ENCODE results near the gene PRKCQ. TPM values are rescaled to one million over a fixed set of nuclear protein-coding genes. Genes with fewer than 3 reads are reported as not detected.

Gene PRKCQ
- total and polyA plus RNA-seq, 2 of the 4 experiments (the other 2 are of a cell fraction) = under 0.01 to 0.03 TPM

DNA sequence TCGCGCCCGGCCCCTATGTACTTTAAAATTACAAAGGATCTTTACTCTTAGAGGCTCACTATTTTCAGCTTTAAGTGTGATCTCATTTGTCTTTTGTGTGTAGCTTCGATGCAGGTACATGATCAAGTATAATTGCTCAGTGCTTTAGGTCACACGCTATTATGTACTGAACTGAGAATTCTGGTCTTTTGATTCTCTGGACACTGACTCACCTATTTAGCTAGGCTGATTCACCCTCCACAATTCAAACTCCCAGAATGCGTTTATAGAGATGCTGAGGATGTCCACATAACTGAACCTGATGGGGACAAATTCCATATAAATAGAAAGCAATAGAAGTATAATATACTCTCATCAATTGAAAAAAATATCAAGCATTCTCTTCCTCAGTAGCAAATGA is 57.8 kb downstream of the PRKCQ start:
- no peak overlapping the region for H3K56ac ChIP-seq (ENCODE audit: extremely low read depth, insufficient read depth, low read length)
- POLR2A ChIA-PET (ENCODE audit: unreplicated experiment) = no interaction called here
- no peak overlapping the region for H2BK5ac ChIP-seq (ENCODE audit: low read depth, low read length, poor library complexity, severe bottlenecking)
- no peak overlapping the region for H2AFZ ChIP-seq (replicated peaks; ENCODE audit: low read length, poor library complexity)
- H3K23ac ChIP-seq (ENCODE audit: low read depth, low read length) = no peak overlapping the region
- H2AK9ac ChIP-seq (replicated peaks; ENCODE audit: low read depth, low read length, poor library complexity) = no peak overlapping the region
- H3K27ac ChIP-seq (ENCODE audit: insufficient read depth, low read length) = no peak overlapping the region
- no peaks in the 10 kb centered on the region for H3K79me1 ChIP-seq (ENCODE audit: low read depth in 1 of 2, low read length in 2 of 2)
- in situ Hi-C loops (cut with MboI; ENCODE audit: low sequenced_read_pairs) = no loop called here
- H3K18ac ChIP-seq (ENCODE audit: low read depth, low read length) = no peak overlapping the region
- no peak overlapping the region for H3K4ac ChIP-seq (ENCODE audit: low read depth, low read length)
- CTCF ChIA-PET = interaction anchor here (0.6 kb wide), 1 partner anchor 960 kb away, joined by 6 read pairs; no protein-coding TSS in a partner anchor
- no peaks in the 10 kb centered on the region for H3K9me3 ChIP-seq (ENCODE audit: control insufficient read depth, insufficient read depth, low read length)
- peaks cover 4% of the 10 kb centered on the region for H3K27me3 ChIP-seq (ENCODE audit: control insufficient read depth, insufficient read depth, low read length)
- intact Hi-C loops (cut with micrococcal nuclease) = no loop called here
- DNase-seq (no peak), ATAC-seq (ENCODE audit: low read depth) (no peak)
- no peak overlapping the region for H2BK120ac ChIP-seq (ENCODE audit: low read depth, low read length)
- no peak overlapping the region for H3K4me2 ChIP-seq (ENCODE audit: low read depth, low read length)
- H2BK15ac ChIP-seq (ENCODE audit: low read depth, low read length) = no peak overlapping the region
- H3K36me3 ChIP-seq (ENCODE audit: control insufficient read depth, insufficient read depth, low read length) = no peaks in the 10 kb centered on the region
- no peak overlapping the region for H3K4me3 ChIP-seq (ENCODE audit: insufficient read depth, low read depth, low read length)
- no peaks in the 10 kb centered on the region for H4K20me1 ChIP-seq (ENCODE audit: insufficient read depth, low read length)
- no TSS peak for BruUV-seq (replicated peaks)
- dilution Hi-C loops (cut with HindIII; ENCODE audit: low sequenced_read_pairs, unreplicated experiment) = no loop called here
- no CpG with 5 or more reads among the region's 6 CpGs for WGBS, 2 experiments (ENCODE audit: extremely low coverage in 2 of 2, insufficient read length in 1 of 2)
- no peak overlapping the region for H2BK20ac ChIP-seq (ENCODE audit: low read depth, low read length)
- no peak overlapping the region for H4K5ac ChIP-seq (ENCODE audit: low read depth, low read length)
- no peaks in the 10 kb centered on the region for H3K4me1 ChIP-seq (ENCODE audit: control insufficient read depth, insufficient read depth, low read length)
- no peak overlapping the region for H3K9ac ChIP-seq (ENCODE audit: low read depth, low read length)
- no peak overlapping the region for H2AK5ac ChIP-seq (ENCODE audit: low read depth, low read length)
- no peak for TF ChIP-seq MXI1 (IDR thresholded peaks at IDR 0.05; ENCODE audit: borderline replicate concordance, low read depth, low read length)
- no peak overlapping the region for H4K8ac ChIP-seq (ENCODE audit: low read depth in 2 of 2, low read length in 2 of 2)
- no peak overlapping the region for H4K91ac ChIP-seq (ENCODE audit: insufficient read depth, low read depth, low read length)
- no peaks in the 10 kb centered on the region for H3K9me1 ChIP-seq (ENCODE audit: insufficient read depth, low read length)
- H3K14ac ChIP-seq (replicated peaks; ENCODE audit: low read depth, low read length) = no peak overlapping the region
